Panc1 (cell line): ENCODE measurements around the gene SEC61A2.

Experiments used
- CTCF ChIP-seq: fragments of 450-650 bp; IDR thresholded peaks from 2 replicates; pipeline ENCODE4 v1.5.1; 2017; ENCODE audit warnings: mild to moderate bottlenecking
- POLR2AphosphoS5 ChIP-seq: IDR thresholded peaks from 2 replicates; pipeline ENCODE4 v1.6.1; 2012; ENCODE audit warnings: mild to moderate bottlenecking, low read depth, low read length, moderate library complexity
- REST ChIP-seq, 2 experiments: IDR thresholded peaks; 2 replicates each; pipeline ENCODE4 v1.6.1; 2011 to 2012; ENCODE audit warnings: low read depth in 2 of 2, control low read depth in 1 of 2, low read length in 1 of 2, mild to moderate bottlenecking in 1 of 2, moderate library complexity in 1 of 2; ENCODE audit not compliant: insufficient read depth in 1 of 2
- TCF7L2 ChIP-seq: IDR thresholded peaks from 2 replicates; pipeline ENCODE4 v1.6.1; 2011; ENCODE audit warnings: mild to moderate bottlenecking, low read depth, low read length, inconsistent platforms

- TF ChIP-seq CTCF (no peak), POLR2AphosphoS5 (no peak), TCF7L2 (no peak), REST (IDR thresholded peaks at IDR 0.05; ENCODE audit: insufficient read depth in 1 of 2, low read depth in 2 of 2, low read length in 1 of 2) (no peak)
These were observed 33.5 kb downstream of the SEC61A2 start for GRCh38 chr10:12162927-12163326.
